KMS-11 (cell line): Measurements from ENCODE around the gene KCNN3.

ENCODE experiments used
- H2AFZ ChIP-seq: fragments of 200-600 bp; sonication (generic); 2 replicates; pipeline ENCODE4 v1.6.1; 2016; ENCODE audit warnings: antibody characterized with exemption, mixed run types, low read depth
- H3K27ac ChIP-seq: fragments of 200-600 bp; sonication (generic); 2 replicates; pipeline ENCODE4 v1.6.1; 2016; ENCODE audit warnings: mild to moderate bottlenecking, mixed run types
- H3K27me3 ChIP-seq: fragments of 200-600 bp; sonication (generic); 2 replicates; pipeline ENCODE4 v1.6.1; 2017; ENCODE audit warnings: mild to moderate bottlenecking, low read depth, mixed run types, moderate library complexity; ENCODE audit not compliant: insufficient read depth
- H3K36me3 ChIP-seq: fragments of 200-600 bp; sonication (generic); 2 replicates; pipeline ENCODE4 v1.6.1; 2017; ENCODE audit warnings: mild to moderate bottlenecking, mixed run types; ENCODE audit not compliant: insufficient read depth
- H3K4me1 ChIP-seq: fragments of 200-600 bp; sonication (generic); 2 replicates; pipeline ENCODE4 v1.6.1; 2016; ENCODE audit warnings: mild to moderate bottlenecking, low read depth, mixed run types; ENCODE audit not compliant: poor library complexity, severe bottlenecking
- H3K4me2 ChIP-seq: fragments of 200-600 bp; sonication (generic); 2 replicates; pipeline ENCODE4 v1.7.0; 2016; ENCODE audit warnings: mild to moderate bottlenecking, mixed run types
- H3K4me3 ChIP-seq: fragments of 200-600 bp; sonication (generic); IDR thresholded peaks from 2 replicates; pipeline ENCODE4 v1.6.1; 2017; ENCODE audit warnings: low read depth, low read length, mixed read lengths; ENCODE audit not compliant: insufficient read depth
- H3K79me2 ChIP-seq: fragments of 200-600 bp; sonication (generic); 2 replicates; pipeline ENCODE4 v1.6.1; 2016; ENCODE audit warnings: low read depth, mixed run types; ENCODE audit not compliant: insufficient read depth
- H3K9ac ChIP-seq: fragments of 200-600 bp; sonication (generic); 2 replicates; pipeline ENCODE4 v1.6.1; 2016; ENCODE audit warnings: mild to moderate bottlenecking, mixed run types
- H4K20me1 ChIP-seq: fragments of 200-600 bp; sonication (generic); 2 replicates; pipeline ENCODE4 v1.6.1; 2016; ENCODE audit warnings: mild to moderate bottlenecking, mixed run types; ENCODE audit not compliant: insufficient read depth
- CTCF ChIP-seq: fragments of 200-600 bp; sonication (generic); conservative IDR thresholded peaks from 2 replicates; pipeline ENCODE4 v1.6.1; 2017; ENCODE audit warnings: low read depth, mild to moderate bottlenecking, antibody characterized with exemption, low read length, moderate library complexity, mixed read lengths

The KCNN3 gene

DNA sequence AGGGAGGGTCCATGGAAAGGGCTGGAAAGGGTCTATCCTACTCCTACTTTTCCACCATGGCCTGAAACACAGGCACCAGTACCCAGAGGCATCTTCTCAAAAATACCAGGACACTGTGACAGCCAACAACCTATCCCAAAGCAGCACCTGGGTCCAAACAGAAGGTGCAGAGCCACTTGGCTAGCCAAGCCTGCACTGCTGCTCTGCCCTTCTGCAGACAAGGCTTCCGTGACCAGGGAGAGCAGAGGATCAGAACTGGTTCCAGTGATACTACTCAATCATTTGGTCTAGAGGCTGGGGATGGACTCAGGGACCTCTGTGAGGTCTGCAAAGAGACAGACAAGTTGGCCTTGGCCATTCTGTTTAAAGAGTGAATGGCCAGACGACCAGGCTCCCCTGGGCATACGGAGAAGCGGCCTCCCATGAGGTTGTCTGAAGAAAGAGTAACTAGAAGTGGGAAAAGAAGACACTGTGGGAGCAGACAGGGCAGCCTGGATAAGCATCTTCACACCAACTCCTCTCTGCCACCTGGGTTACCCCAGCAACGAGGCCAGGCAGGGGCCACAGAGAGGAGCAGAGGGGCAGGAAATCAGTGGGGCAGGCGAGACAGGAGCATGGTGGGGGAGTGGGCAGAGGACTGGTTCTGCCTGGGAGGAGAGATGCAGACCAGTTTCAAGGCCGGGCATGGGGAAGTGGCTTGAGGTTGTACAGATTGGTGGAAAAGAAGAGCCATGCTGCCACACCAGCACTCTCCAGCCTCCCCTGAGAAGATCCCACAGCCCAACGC lies 5.7 kb downstream of the KCNN3 start:
- no peak overlapping the region for H3K27ac ChIP-seq
- H3K4me2 ChIP-seq = no peak overlapping the region
- TF ChIP-seq CTCF = no peak
- H3K27me3 ChIP-seq = peaks cover 15% of the 10 kb centered on the region; the same call in 1 of the 2 replicates
- H3K4me1 ChIP-seq = peaks cover 39% of the 10 kb centered on the region
- no peaks in the 10 kb centered on the region for H4K20me1 ChIP-seq
- no peak overlapping the region for H3K9ac ChIP-seq
- no peak overlapping the region for H3K4me3 ChIP-seq
- no peak overlapping the region for H2AFZ ChIP-seq
- no peaks in the 10 kb centered on the region for H3K79me2 ChIP-seq
- H3K36me3 ChIP-seq = no peaks in the 10 kb centered on the region

GRCh38 chr1:154863315-154864174 lies 6.5 kb downstream of the KCNN3 start:
- Histone ChIP-seq H4K20me1 (no peaks in the 10 kb centered on the region), H3K4me3 (no peak overlapping the region), H3K9ac (no peak overlapping the region), H3K4me1 (peaks cover 45% of the 10 kb centered on the region), H3K36me3 (no peaks in the 10 kb centered on the region), H3K79me2 (no peaks in the 10 kb centered on the region), H3K4me2 (no peak overlapping the region), H2AFZ (no peak overlapping the region), H3K27me3 (peaks cover 8% of the 10 kb centered on the region; the same call in 1 of the 2 replicates), H3K27ac (no peak overlapping the region)
- peak; percentile 83 for TF ChIP-seq CTCF

- H3K79me2 ChIP-seq = no peaks in the 10 kb centered on the region
- H3K36me3 ChIP-seq = no peaks in the 10 kb centered on the region
- H4K20me1 ChIP-seq = no peaks in the 10 kb centered on the region
- no peak for TF ChIP-seq CTCF
- H3K27ac ChIP-seq = no peak overlapping the region
- no peak overlapping the region for H3K4me3 ChIP-seq
- peaks cover 45% of the 10 kb centered on the region for H3K4me1 ChIP-seq
- H3K27me3 ChIP-seq = peaks cover 2% of the 10 kb centered on the region; the same call in 1 of the 2 replicates
- H2AFZ ChIP-seq = no peak overlapping the region
- no peak overlapping the region for H3K9ac ChIP-seq
- H3K4me2 ChIP-seq = no peak overlapping the region
Observed at GRCh38 chr1:154862907-154863306, 7.2 kb downstream of the KCNN3 start.

DNA sequence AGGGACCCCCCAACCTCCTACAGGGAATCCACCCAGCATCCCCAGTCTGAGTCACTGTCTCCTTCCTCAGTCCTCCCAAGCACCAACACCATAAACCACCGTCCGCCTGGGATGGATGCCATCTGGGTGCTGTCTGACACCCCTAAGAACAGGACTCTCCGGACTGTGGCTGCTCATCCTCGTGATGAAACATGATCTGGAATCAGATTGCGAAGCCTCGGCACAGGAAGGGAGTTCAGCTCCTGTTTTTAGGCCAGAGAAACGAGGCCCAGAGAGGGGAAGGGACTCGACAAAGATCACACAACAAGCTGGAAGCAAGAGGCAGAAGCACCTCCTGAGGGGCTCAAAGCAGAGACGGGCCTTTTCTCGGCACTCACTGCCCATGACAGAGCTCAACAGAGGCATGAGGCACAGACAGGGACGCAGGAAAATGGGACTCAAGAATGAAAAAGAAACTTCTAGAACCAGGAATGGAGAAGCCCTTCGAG lies 8.4 kb downstream of the KCNN3 start:
- H2AFZ ChIP-seq = no peak overlapping the region
- H3K9ac ChIP-seq = no peak overlapping the region
- peaks cover 45% of the 10 kb centered on the region for H3K4me1 ChIP-seq
- no peaks in the 10 kb centered on the region for H3K36me3 ChIP-seq
- TF ChIP-seq CTCF = no peak
- no peak overlapping the region; the same call in 1 of the 2 replicates for H3K4me2 ChIP-seq
- H3K79me2 ChIP-seq = no peaks in the 10 kb centered on the region
- H4K20me1 ChIP-seq = no peaks in the 10 kb centered on the region
- H3K27ac ChIP-seq = no peak overlapping the region
- no peak overlapping the region for H3K4me3 ChIP-seq
- H3K27me3 ChIP-seq = no peaks in the 10 kb centered on the region
